Stimulated activated CD4-positive, alpha-beta T cell treated with anti-CD3 and anti-CD28 coated beads, Interleukin-1b, Interleukin-23, amount 100 ng/mL, for 4 hours (primary cell): ENCODE measurements around the gene SYNGR1.

Experiments
- DNase-seq, 2 donors: peaks; one replicate each; pipeline ENCODE4 v3.0.0-alpha.2; 2020; ENCODE audit warnings: low read depth in 2 of 2

The SYNGR1 gene

GRCh38 chr22:39429916-39430575 lies 80.3 kb downstream of the SYNGR1 start:
- DNase-seq: no peak

GRCh38 chr22:39430576-39431150 lies 80.9 kb downstream of the SYNGR1 start:
- DNase-seq: no peak

- DNase-seq: no peak
Measured at GRCh38 chr22:39431216-39431801, 81.5 kb downstream of the SYNGR1 start.

GRCh38 chr22:39431821-39432251 lies 82.0 kb downstream of the SYNGR1 start:
- no peak for DNase-seq

- no peak for DNase-seq
Measured at GRCh38 chr22:39432361-39432811, 82.6 kb downstream of the SYNGR1 start.

- DNase-seq: no peak
Measured at GRCh38 chr22:39433476-39434242, 83.9 kb downstream of the SYNGR1 start.

- no peak for DNase-seq
Measured at GRCh38 chr22:39434243-39434653, 84.5 kb downstream of the SYNGR1 start.

GRCh38 chr22:39434721-39435120 lies 84.9 kb downstream of the SYNGR1 start:
- DNase-seq: no peak
